Loucy (cell line): ENCODE results near the gene ERRFI1.

Source experiments
- H2AFZ ChIP-seq: fragments of 200-600 bp; sonication (generic); 2 replicates; pipeline ENCODE4 v1.6.0; 2016; ENCODE audit warnings: antibody characterized with exemption, mild to moderate bottlenecking, low read length, moderate library complexity
- H3F3A ChIP-seq: fragments of 200-600 bp; 2 replicates; pipeline ENCODE4 v1.6.0; 2016; ENCODE audit warnings: antibody characterized with exemption, low read depth, mild to moderate bottlenecking
- H3K27me3 ChIP-seq: fragments of 200-600 bp; sonication (generic); 2 replicates; pipeline ENCODE4 v1.6.1; 2014; ENCODE audit warnings: low read length, mild to moderate bottlenecking; ENCODE audit not compliant: insufficient read depth, poor library complexity, severe bottlenecking
- H3K36me3 ChIP-seq: fragments of 200-600 bp; sonication (generic); 2 replicates; pipeline ENCODE4 v1.6.1; 2016; ENCODE audit warnings: low read length; ENCODE audit not compliant: insufficient read depth
- H3K4me1 ChIP-seq: fragments of 200-600 bp; sonication (generic); 2 replicates; pipeline ENCODE4 v1.5.1; 2014; ENCODE audit warnings: low read length, mild to moderate bottlenecking; ENCODE audit not compliant: insufficient read depth, poor library complexity, severe bottlenecking
- H3K4me2 ChIP-seq: fragments of 200-600 bp; sonication (generic); 2 replicates; pipeline ENCODE4 v1.6.0; 2014; ENCODE audit warnings: antibody characterized with exemption, low read length, low read depth, mild to moderate bottlenecking; ENCODE audit not compliant: poor library complexity, severe bottlenecking
- H3K4me3 ChIP-seq: fragments of 200-600 bp; sonication (generic); 2 replicates; pipeline ENCODE4 v1.5.1; 2014; ENCODE audit warnings: low read length, mild to moderate bottlenecking, mixed read lengths; ENCODE audit not compliant: poor library complexity, severe bottlenecking
- H3K79me2 ChIP-seq: fragments of 200-600 bp; sonication (generic); 2 replicates; pipeline ENCODE4 v1.6.1; 2014; ENCODE audit warnings: low read length; ENCODE audit not compliant: insufficient read depth
- H3K9ac ChIP-seq: fragments of 200-600 bp; sonication (generic); 2 replicates; pipeline ENCODE4 v1.6.0; 2014; ENCODE audit warnings: mild to moderate bottlenecking, low read depth, low read length, moderate library complexity; ENCODE audit not compliant: poor library complexity, severe bottlenecking
- H3K9me2 ChIP-seq: fragments of 200-600 bp; sonication (generic); replicated peaks from 2 replicates; pipeline ENCODE4 v1.6.1; 2016; ENCODE audit warnings: low read depth, low read length, mixed read lengths
- H3K9me3 ChIP-seq: fragments of 200-600 bp; sonication (generic); 2 replicates; pipeline ENCODE4 v1.6.1; 2014; ENCODE audit warnings: mild to moderate bottlenecking, antibody characterized with exemption, low read length, low read depth; ENCODE audit not compliant: insufficient read depth
- H4K20me1 ChIP-seq: fragments of 200-600 bp; sonication (generic); 2 replicates; pipeline ENCODE4 v1.6.0; 2014; ENCODE audit warnings: antibody characterized with exemption, low read length, mild to moderate bottlenecking; ENCODE audit not compliant: insufficient read depth, poor library complexity, severe bottlenecking
- CTCF ChIP-seq: fragments of 200-600 bp; sonication (generic); conservative IDR thresholded peaks from 2 replicates; pipeline ENCODE4 v1.5.1; 2014; ENCODE audit warnings: mild to moderate bottlenecking, antibody characterized with exemption, low read length
- EZH2phosphoT487 ChIP-seq: fragments of 200-600 bp; IDR thresholded peaks from 2 replicates; pipeline ENCODE4 v1.6.1; 2018; ENCODE audit warnings: antibody characterized with exemption, mild to moderate bottlenecking, moderate library complexity, borderline replicate concordance

Gene ERRFI1

GRCh38 chr1:7994827-7995226 is 31.3 kb downstream of the ERRFI1 start:
- H3F3A ChIP-seq = no peaks in the 10 kb centered on the region
- TF ChIP-seq CTCF = no peak
- no peak for TF ChIP-seq EZH2phosphoT487

GRCh38 chr1:7993593-7994479 is 32.3 kb downstream of the ERRFI1 start:
- Histone ChIP-seq H3K4me2 (no peak overlapping the region), H3K36me3 (peaks cover 8% of the 10 kb centered on the region; the same call in 1 of the 2 replicates), H3F3A (no peaks in the 10 kb centered on the region), H3K9ac (no peak overlapping the region), H3K79me2 (no peaks in the 10 kb centered on the region), H3K4me1 (no peaks in the 10 kb centered on the region), H4K20me1 (no peaks in the 10 kb centered on the region), H3K9me2 (no peaks in the 10 kb centered on the region), H3K9me3 (no peaks in the 10 kb centered on the region), H2AFZ (no peak overlapping the region), H3K4me3 (no peak overlapping the region), H3K27me3 (no peaks in the 10 kb centered on the region)
- TF ChIP-seq CTCF (no peak), EZH2phosphoT487 (no peak)

More at GRCh38 chr1:7994827-7995226, 31.3 kb downstream of the ERRFI1 start:
- Histone ChIP-seq H3K4me1 (no peaks in the 10 kb centered on the region), H3K79me2 (no peaks in the 10 kb centered on the region), H3K36me3 (peaks cover 7% of the 10 kb centered on the region; the same call in 1 of the 2 replicates), H3K9me3 (no peaks in the 10 kb centered on the region), H3K4me2 (no peak overlapping the region), H3K4me3 (no peak overlapping the region), H3K9ac (no peak overlapping the region), H3K27me3 (no peaks in the 10 kb centered on the region), H3K9me2 (no peaks in the 10 kb centered on the region), H4K20me1 (no peaks in the 10 kb centered on the region), H2AFZ (no peak overlapping the region)

- H3K4me2 ChIP-seq = no peak overlapping the region
- H3F3A ChIP-seq = no peaks in the 10 kb centered on the region
- no peak overlapping the region for H3K4me3 ChIP-seq
- no peaks in the 10 kb centered on the region for H3K4me1 ChIP-seq
- H3K27me3 ChIP-seq = no peaks in the 10 kb centered on the region
- no peaks in the 10 kb centered on the region for H3K9me2 ChIP-seq
- no peaks in the 10 kb centered on the region for H4K20me1 ChIP-seq
- TF ChIP-seq EZH2phosphoT487 (no peak), CTCF (no peak)
- peaks cover 8% of the 10 kb centered on the region; the same call in 1 of the 2 replicates for H3K36me3 ChIP-seq
- no peak overlapping the region for H3K9ac ChIP-seq
- H2AFZ ChIP-seq = no peak overlapping the region
- H3K9me3 ChIP-seq = no peaks in the 10 kb centered on the region
- H3K79me2 ChIP-seq = no peaks in the 10 kb centered on the region
These were observed 33.2 kb downstream of the ERRFI1 start for GRCh38 chr1:7992885-7993284.
